Naive thymus-derived CD4-positive, alpha-beta T cell (primary cell): ENCODE results near the gene EIF4ENIF1. TPM values are rescaled to one million over a fixed set of nuclear protein-coding genes. Genes with fewer than 3 reads are reported as not detected.

Experiments used
- ATAC-seq: fragments of 150-1000 bp; cut with Tn5 transposase; 2 replicates; pipeline ENCODE4 v1.10.0; 2021; ENCODE audit warnings: mild to moderate bottlenecking, moderate library complexity
- CTCF ChIA-PET: fragments of 350-600 bp; sonication (Branson Sonifier 250); formaldehyde crosslinking; loops from one replicate; lab custom pipeline; 2021; ENCODE audit warnings: antibody characterized with exemption; lab: Charles Lee
- POLR2A ChIA-PET: fragments of 350-600 bp; sonication (Branson Sonifier 250); formaldehyde crosslinking; loops from one replicate; lab custom pipeline; 2021; ENCODE audit warnings: antibody characterized with exemption, inconsistent platforms; lab: Charles Lee
- DNase-seq, 9 donors: peaks; one replicate each; pipeline versions ENCODE4 v3.0.0 to v3.0.0-alpha.2; 2020 to 2022; ENCODE audit warnings: mixed read lengths in 1 of 9
- H3K27ac ChIP-seq: one replicate; pipeline ENCODE4 v1.7.0; 2013; ENCODE audit warnings: mild to moderate bottlenecking, low read depth, low read length, moderate library complexity
- H3K27me3 ChIP-seq, 2 donors: one replicate each; pipeline ENCODE4 v1.7.0; 2013; ENCODE audit warnings: low read length in 2 of 2, mild to moderate bottlenecking in 2 of 2, moderate library complexity in 2 of 2; ENCODE audit not compliant: control insufficient read depth in 2 of 2, insufficient read depth in 2 of 2
- H3K36me3 ChIP-seq, 3 experiments: 1 replicate in 2 of 3; 2 replicates in 1 of 3; pipeline ENCODE4 v1.7.0; 2013; ENCODE audit warnings: low read length in 3 of 3, mild to moderate bottlenecking in 3 of 3, moderate library complexity in 1 of 3; ENCODE audit not compliant: insufficient read depth in 3 of 3, control insufficient read depth in 2 of 3
- H3K4me1 ChIP-seq, 2 donors: one replicate each; pipeline ENCODE4 v1.7.0; 2013; ENCODE audit warnings: low read length in 2 of 2, mild to moderate bottlenecking in 2 of 2, moderate library complexity in 1 of 2; ENCODE audit not compliant: control insufficient read depth in 2 of 2, insufficient read depth in 2 of 2
- H3K4me3 ChIP-seq: 2 replicates; pipeline ENCODE4 v1.7.0; 2013; ENCODE audit warnings: mild to moderate bottlenecking, low read length
- H3K9me3 ChIP-seq, 3 experiments: 1 replicate in 2 of 3; 2 replicates in 1 of 3; pipeline ENCODE4 v1.7.0; 2013; ENCODE audit warnings: low read length in 3 of 3; ENCODE audit not compliant: control insufficient read depth in 2 of 3
- H3K27ac Mint-ChIP-seq, 9 donors: one replicate each; pipeline ENCODE4 v1.8.0; 2020 to 2022; ENCODE audit warnings: mixed read lengths in 9 of 9, mild to moderate bottlenecking in 8 of 9, moderate library complexity in 5 of 9, inconsistent platforms in 2 of 9
- H3K27me3 Mint-ChIP-seq, 5 donors: one replicate each; pipeline ENCODE4 v1.8.0; 2021 to 2022; ENCODE audit warnings: mixed read lengths in 5 of 5, mild to moderate bottlenecking in 1 of 5
- H3K36me3 Mint-ChIP-seq, 5 donors: one replicate each; pipeline ENCODE4 v1.8.0; 2020 to 2022; ENCODE audit warnings: mixed read lengths in 5 of 5, mild to moderate bottlenecking in 3 of 5, inconsistent platforms in 1 of 5
- H3K4me1 Mint-ChIP-seq, 7 donors: one replicate each; pipeline ENCODE4 v1.8.0; 2020 to 2022; ENCODE audit warnings: mixed read lengths in 7 of 7, mild to moderate bottlenecking in 3 of 7, inconsistent platforms in 1 of 7
- H3K4me3 Mint-ChIP-seq, 10 donors: one replicate each; pipeline ENCODE4 v1.8.0; 2020 to 2022; ENCODE audit warnings: mild to moderate bottlenecking in 10 of 10, mixed read lengths in 10 of 10, moderate library complexity in 6 of 10, inconsistent platforms in 2 of 10
- H3K9me3 Mint-ChIP-seq, 11 donors: one replicate each; pipeline ENCODE4 v1.8.0; 2020 to 2022; ENCODE audit warnings: mixed read lengths in 11 of 11, mild to moderate bottlenecking in 4 of 11, inconsistent platforms in 1 of 11, moderate library complexity in 1 of 11
- intact Hi-C, 2 donors: fragments of 100-400 bp; cut with micrococcal nuclease; formaldehyde crosslinking; loops; one replicate each; pipeline ENCODE4 v1.15.1; 2023
- polyA plus RNA-seq, 2 donors: library from polyadenylated mRNA; unstranded; fragments of 300-500 nt; fragmentation: Illumina TruSeq; gene quantifications; one replicate each; pipeline ENCODE4 v1.2.3, GENCODE V29; 2021
- total RNA-seq, 6 experiments: library from RNA in 5 of 6; stranded (reverse) in 5 of 6; gene quantifications; 1 replicate in 5 of 6; 2 replicates in 1 of 6; pipeline ENCODE4 v1.2.3 and lab custom pipeline; 2021 to 2026

Gene EIF4ENIF1, protein sequence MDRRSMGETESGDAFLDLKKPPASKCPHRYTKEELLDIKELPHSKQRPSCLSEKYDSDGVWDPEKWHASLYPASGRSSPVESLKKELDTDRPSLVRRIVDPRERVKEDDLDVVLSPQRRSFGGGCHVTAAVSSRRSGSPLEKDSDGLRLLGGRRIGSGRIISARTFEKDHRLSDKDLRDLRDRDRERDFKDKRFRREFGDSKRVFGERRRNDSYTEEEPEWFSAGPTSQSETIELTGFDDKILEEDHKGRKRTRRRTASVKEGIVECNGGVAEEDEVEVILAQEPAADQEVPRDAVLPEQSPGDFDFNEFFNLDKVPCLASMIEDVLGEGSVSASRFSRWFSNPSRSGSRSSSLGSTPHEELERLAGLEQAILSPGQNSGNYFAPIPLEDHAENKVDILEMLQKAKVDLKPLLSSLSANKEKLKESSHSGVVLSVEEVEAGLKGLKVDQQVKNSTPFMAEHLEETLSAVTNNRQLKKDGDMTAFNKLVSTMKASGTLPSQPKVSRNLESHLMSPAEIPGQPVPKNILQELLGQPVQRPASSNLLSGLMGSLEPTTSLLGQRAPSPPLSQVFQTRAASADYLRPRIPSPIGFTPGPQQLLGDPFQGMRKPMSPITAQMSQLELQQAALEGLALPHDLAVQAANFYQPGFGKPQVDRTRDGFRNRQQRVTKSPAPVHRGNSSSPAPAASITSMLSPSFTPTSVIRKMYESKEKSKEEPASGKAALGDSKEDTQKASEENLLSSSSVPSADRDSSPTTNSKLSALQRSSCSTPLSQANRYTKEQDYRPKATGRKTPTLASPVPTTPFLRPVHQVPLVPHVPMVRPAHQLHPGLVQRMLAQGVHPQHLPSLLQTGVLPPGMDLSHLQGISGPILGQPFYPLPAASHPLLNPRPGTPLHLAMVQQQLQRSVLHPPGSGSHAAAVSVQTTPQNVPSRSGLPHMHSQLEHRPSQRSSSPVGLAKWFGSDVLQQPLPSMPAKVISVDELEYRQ
- 10 to 100 TPM; 26.3 to 46.5 (median 36.8) TPM for total RNA-seq
- 10 to 100 TPM; 12.8 to 19.5 TPM for polyA plus RNA-seq
- 23.2 reads per million, percentile 54 among the genes with 10 or more reads in this experiment for total RNA-seq (lab: John Stamatoyannopoulos, UW)

DNA sequence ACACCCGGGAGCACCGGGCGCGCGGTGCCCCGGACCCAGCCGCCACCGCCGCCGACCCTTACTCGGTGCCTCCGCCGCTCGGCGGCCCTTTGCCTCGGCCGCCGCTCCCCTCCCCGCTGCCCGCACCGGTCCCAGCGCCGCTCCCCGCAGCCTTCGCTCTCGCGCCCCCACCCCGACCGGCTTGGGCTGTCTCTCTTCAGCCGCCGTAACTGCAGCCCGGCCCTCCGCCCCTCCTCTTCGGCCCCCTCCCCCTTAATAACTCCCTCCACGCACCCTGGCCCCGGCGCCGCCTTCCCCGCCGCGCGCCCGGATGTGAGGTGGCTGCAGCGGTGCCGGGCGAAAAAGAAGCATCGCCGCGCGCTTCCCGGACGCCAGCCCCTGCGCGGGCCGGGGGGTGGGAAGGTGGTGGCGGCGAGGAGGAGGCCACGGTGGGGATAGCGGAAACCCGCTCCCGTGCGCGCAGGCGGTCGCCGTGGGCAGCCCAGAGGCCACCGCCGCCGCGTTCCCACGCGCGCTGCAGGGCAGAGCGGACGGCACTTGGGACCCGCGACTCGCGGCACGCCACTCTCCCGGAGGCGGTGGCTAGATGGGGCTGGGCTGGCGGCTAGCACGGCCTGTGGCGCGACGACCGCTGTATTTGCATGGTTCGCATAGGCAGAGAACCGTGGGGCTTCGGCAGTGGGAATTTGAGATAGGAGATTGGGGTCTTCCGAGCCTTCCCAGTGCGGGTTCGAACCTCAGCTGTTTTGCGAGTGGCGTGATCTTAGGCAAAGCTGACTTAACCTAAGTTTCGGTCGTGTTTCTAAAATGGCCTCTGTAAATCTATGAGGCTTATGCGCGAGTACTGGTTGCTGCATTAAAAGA is at the start of gene EIF4ENIF1:
Gene EIF4ENIF1, minus strand, starts transcription at position 211 of the 864 bp plus-strand sequence. CDS start 1,124 bp downstream, outside the sequence.
- H3K27me3 Mint-ChIP-seq = no peaks in the 10 kb centered on the region
- peak within 1 kb of the TSS; percentile 92 for H3K27ac ChIP-seq
- ChIA-PET POLR2A (interaction anchor here (0.6 to 1.6 kb wide), 9 partner anchors 8 to 143 kb away, joined by 3 to 8 read pairs (median 4); partner anchors contain the start of gene DRG1), CTCF (no interaction called here)
- peak; percentile 81 to 91 (median 87) for DNase-seq
- H3K27ac Mint-ChIP-seq = peak within 1 kb of the TSS; percentile 93 to 99 (median 96)
- H3K36me3 Mint-ChIP-seq = peaks cover 0 to 14% (median 7%) of the 10 kb centered on the region in 5 donors
- peak within 1 kb of the TSS; percentile 87 to 98 (median 94) for H3K4me3 Mint-ChIP-seq
- H3K9me3 ChIP-seq = no peaks in the 10 kb centered on the region
- no peaks in the 10 kb centered on the region for H3K27me3 ChIP-seq
- H3K9me3 Mint-ChIP-seq = peaks cover 0 to 2% (median 0%) of the 10 kb centered on the region in 11 donors
- peak; percentile 89 for ATAC-seq
- intact Hi-C loops = loop anchor here (1.0 to 10.0 kb wide), 10 partner anchors 7 to 1605 kb away; partner anchors contain the start of genes DRG1 (in 2 of the 2), MTFP1 (in 1 of the 2), MTMR3 (in 1 of the 2) and PATZ1 (in 1 of the 2)
- H3K36me3 ChIP-seq = peaks cover 0 to 4% (median 0%) of the 10 kb centered on the region in 3 experiments
- H3K4me1 ChIP-seq = peaks cover 19 to 25% of the 10 kb centered on the region in 2 donors
- H3K4me3 ChIP-seq = peak within 1 kb of the TSS; percentile 66
- peaks cover 7 to 54% (median 47%) of the 10 kb centered on the region in 7 donors for H3K4me1 Mint-ChIP-seq

DNA sequence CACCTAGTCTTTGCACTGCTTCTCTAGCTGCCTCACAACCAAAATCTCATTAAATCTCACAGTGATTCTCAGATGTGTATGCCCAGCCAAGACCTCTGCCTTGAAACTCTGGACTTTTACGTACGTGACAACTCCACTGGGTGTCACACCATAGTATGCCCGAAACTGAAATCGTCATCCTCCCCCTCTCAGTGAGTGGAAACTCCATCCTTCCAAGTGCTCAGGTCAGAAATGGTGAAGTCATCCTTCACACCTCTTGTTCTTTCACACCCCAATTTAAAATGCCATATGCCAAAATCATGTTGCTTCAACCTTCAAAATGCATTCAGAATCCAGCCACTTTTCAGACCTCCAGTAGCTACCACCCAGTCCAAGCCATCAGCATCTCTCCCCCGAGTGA is 49.2 kb upstream of the EIF4ENIF1 start:
- ChIA-PET CTCF (interaction anchor here (0.7 to 1.0 kb wide), 3 partner anchors 46 to 279 kb away, joined by 3 read pairs; no protein-coding TSS in a partner anchor), POLR2A (interaction anchor here (1.1 kb wide), 1 partner anchor 246 kb away, joined by 3 read pairs; the partner anchor contains the start of gene PIK3IP1)
- Histone ChIP-seq H3K27ac (no peak overlapping the region), H3K9me3 (no peaks in the 10 kb centered on the region), H3K36me3 (peaks cover 0 to 30% (median 10%) of the 10 kb centered on the region in 3 experiments), H3K27me3 (no peaks in the 10 kb centered on the region), H3K4me3 (no peak overlapping the region), H3K4me1 (peaks cover 0 to 5% of the 10 kb centered on the region in 2 donors)
- Mint-ChIP-seq H3K27me3 (no peaks in the 10 kb centered on the region), H3K4me3 (peak overlapping the region in 1 of 10 donors; percentile 57), H3K36me3 (peaks cover 8 to 28% (median 16%) of the 10 kb centered on the region in 5 donors), H3K4me1 (peaks cover 2 to 41% (median 16%) of the 10 kb centered on the region in 7 donors), H3K9me3 (no peaks in the 10 kb centered on the region), H3K27ac (peak overlapping the region in 7 of 9 donors; percentile 1 to 89 (median 22))
- intact Hi-C loops = loop anchor here (5.0 kb wide), 1 partner anchor 42 kb away; the partner anchor contains the start of gene SFI1 (in 2 of the 2)
- no peak for ATAC-seq
- DNase-seq = peak in 1 of 9 donors; percentile 51

DNA sequence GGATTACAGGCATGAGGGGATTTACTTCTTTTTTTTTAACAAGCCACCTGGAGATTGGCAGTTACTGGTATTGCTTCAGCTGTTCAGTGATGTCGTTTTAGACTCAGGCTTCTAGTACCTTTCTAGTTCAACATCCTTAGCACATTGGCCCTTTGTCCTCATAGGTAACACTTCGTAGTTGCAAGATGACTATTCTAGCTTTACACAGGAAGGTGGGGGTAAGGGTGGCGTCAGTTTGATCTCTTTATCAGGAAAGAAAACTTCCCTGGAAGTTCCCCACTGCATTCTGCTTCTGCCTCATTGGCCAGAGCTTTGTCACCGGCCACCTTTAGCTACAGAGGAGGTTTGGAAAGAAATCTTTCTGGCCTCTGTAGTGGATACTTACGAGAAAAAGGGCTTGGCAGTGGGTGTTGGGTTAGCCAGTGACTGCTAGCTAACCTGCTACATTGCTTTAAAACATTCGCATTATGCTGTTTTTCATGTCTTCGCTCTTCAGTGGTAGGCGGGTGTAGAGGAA is 47.4 kb upstream of the EIF4ENIF1 start:
- peaks cover 0 to 5% of the 10 kb centered on the region in 2 donors for H3K4me1 ChIP-seq
- ChIA-PET CTCF (interaction anchor here (0.6 kb wide), 1 partner anchor 41 kb away, joined by 3 read pairs; no protein-coding TSS in a partner anchor), POLR2A (no interaction called here)
- Mint-ChIP-seq H3K4me1 (peaks cover 7 to 57% (median 23%) of the 10 kb centered on the region in 7 donors), H3K27me3 (no peaks in the 10 kb centered on the region), H3K4me3 (peak overlapping the region in 1 of 10 donors; percentile 81), H3K27ac (peak overlapping the region in 6 of 9 donors; percentile 27 to 94 (median 58)), H3K36me3 (peaks cover 8 to 34% (median 24%) of the 10 kb centered on the region in 5 donors), H3K9me3 (no peaks in the 10 kb centered on the region)
- H3K27me3 ChIP-seq = no peaks in the 10 kb centered on the region
- intact Hi-C loops = loop anchor here (5.0 kb wide), 1 partner anchor 40 kb away; the partner anchor contains the start of gene SFI1 (in 2 of the 2)
- H3K9me3 ChIP-seq = no peaks in the 10 kb centered on the region
- ATAC-seq = no peak
- DNase-seq = peak in 1 of 9 donors; percentile 62
- no peak overlapping the region for H3K4me3 ChIP-seq
- no peak overlapping the region for H3K27ac ChIP-seq
- peaks cover 0 to 45% (median 10%) of the 10 kb centered on the region in 3 experiments for H3K36me3 ChIP-seq

DNA sequence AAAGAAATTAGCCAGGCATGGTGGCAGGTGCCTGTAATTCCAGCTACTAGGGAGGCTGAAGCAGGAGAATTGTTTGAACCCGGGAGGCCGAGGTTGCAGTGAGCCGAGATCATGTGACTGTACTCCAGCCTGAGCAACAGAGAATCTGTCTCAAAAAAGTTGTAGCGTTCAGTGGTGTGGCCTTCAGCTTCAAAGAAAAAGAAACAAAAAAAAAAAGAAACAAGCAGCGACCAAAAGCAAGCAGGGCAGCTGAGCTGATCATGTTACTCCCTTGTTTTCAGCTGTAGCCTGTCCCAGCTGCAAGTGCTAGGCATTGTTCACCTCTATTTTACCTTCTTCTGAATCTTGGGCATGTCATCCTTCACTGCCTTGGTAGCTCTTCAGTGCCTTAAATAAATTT is 43.7 kb upstream of the EIF4ENIF1 start:
- CTCF ChIA-PET = interaction anchor here (0.7 kb wide), 1 partner anchor 12 kb away, joined by 4 read pairs; no protein-coding TSS in a partner anchor

DNA sequence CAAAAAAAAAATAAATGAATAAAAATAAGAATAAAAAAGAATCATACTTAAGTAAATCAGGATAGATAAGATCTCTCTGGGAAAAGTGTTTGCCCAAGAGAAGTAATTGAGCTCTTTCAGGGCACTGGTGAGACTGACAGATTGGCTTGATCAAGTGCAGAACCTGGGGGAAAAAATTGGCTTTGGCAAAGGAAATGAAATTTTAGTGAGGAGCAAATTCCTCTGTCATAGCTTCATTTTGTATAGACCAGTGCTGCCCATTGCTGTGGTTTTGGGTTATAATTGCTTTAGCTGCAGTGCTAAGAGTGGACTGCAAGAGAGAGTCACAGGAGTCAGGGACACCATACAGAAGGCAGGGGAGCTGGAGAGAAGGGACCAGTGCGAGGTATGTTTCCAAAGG is 42.4 kb upstream of the EIF4ENIF1 start:
- Mint-ChIP-seq H3K4me1 (peaks cover 3 to 53% (median 28%) of the 10 kb centered on the region in 7 donors), H3K9me3 (no peaks in the 10 kb centered on the region), H3K27ac (peak overlapping the region in 5 of 9 donors; percentile 46 to 80 (median 52)), H3K27me3 (no peaks in the 10 kb centered on the region), H3K4me3 (no peak overlapping the region), H3K36me3 (peaks cover 0 to 37% (median 22%) of the 10 kb centered on the region in 5 donors)
- no peak for ATAC-seq
- Histone ChIP-seq H3K9me3 (no peaks in the 10 kb centered on the region), H3K27me3 (no peaks in the 10 kb centered on the region), H3K36me3 (peaks cover 0 to 47% (median 14%) of the 10 kb centered on the region in 3 experiments), H3K4me1 (peaks cover 0 to 1% of the 10 kb centered on the region in 2 donors), H3K4me3 (no peak overlapping the region), H3K27ac (no peak overlapping the region)
- ChIA-PET POLR2A (interaction anchor here (0.6 to 0.7 kb wide), 2 partner anchors 24 to 132 kb away, joined by 3 to 4 read pairs; no protein-coding TSS in a partner anchor), CTCF (no interaction called here)
- no peak for DNase-seq
- intact Hi-C loops = no loop called here

More for the DNA sequence above, 43.7 kb upstream of the EIF4ENIF1 start:
- Mint-ChIP-seq H3K4me1 (peaks cover under 1 to 60% (median 25%) of the 10 kb centered on the region in 7 donors), H3K27ac (peak overlapping the region; percentile 4 to 86 (median 52)), H3K27me3 (no peaks in the 10 kb centered on the region), H3K4me3 (no peak overlapping the region), H3K36me3 (peaks cover 0 to 35% (median 22%) of the 10 kb centered on the region in 5 donors), H3K9me3 (no peaks in the 10 kb centered on the region)
- intact Hi-C loops = no loop called here
- no peak overlapping the region for H3K4me3 ChIP-seq
- H3K36me3 ChIP-seq = peaks cover 0 to 45% (median 12%) of the 10 kb centered on the region in 3 experiments
- H3K9me3 ChIP-seq = no peaks in the 10 kb centered on the region
- H3K4me1 ChIP-seq = peaks cover 0 to 5% of the 10 kb centered on the region in 2 donors
- POLR2A ChIA-PET = no interaction called here
- no peak for ATAC-seq
- no peak overlapping the region for H3K27ac ChIP-seq
- DNase-seq = no peak
- no peaks in the 10 kb centered on the region for H3K27me3 ChIP-seq
